ENCODE measurements around the gene NAA20. TPM values are rescaled to one million over a fixed set of nuclear protein-coding genes. Genes with fewer than 3 reads are reported as not detected.

Gene NAA20
- total RNA-seq, 1 donor from 2014 or later = 53.6 TPM

- no peak overlapping the region for H3K4me3 ChIP-seq (ENCODE audit: low read depth, low read length)
- no peaks in the 10 kb centered on the region for H3K27me3 ChIP-seq (ENCODE audit: control insufficient read depth, insufficient read depth, low read length)
- TF ChIP-seq CTCF (IDR thresholded peaks at IDR 0.05; ENCODE audit: insufficient read depth, low read length, poor library complexity, severe bottlenecking) = no peak
- H3K36me3 ChIP-seq (ENCODE audit: control insufficient read depth, insufficient read depth, low read length) = peaks cover 1% of the 10 kb centered on the region
- no peak for DNase-seq (ENCODE audit: low read depth)
Measured at GRCh38 chr20:20038586-20038985, 21.4 kb downstream of the NAA20 start.

GRCh38 chr20:20039752-20040387 is 22.7 kb downstream of the NAA20 start:
- no peak for TF ChIP-seq CTCF (IDR thresholded peaks at IDR 0.05; ENCODE audit: insufficient read depth, low read length, poor library complexity, severe bottlenecking)
- Histone ChIP-seq H3K27me3 (ENCODE audit: control insufficient read depth, insufficient read depth, low read length) (no peaks in the 10 kb centered on the region), H3K36me3 (ENCODE audit: control insufficient read depth, insufficient read depth, low read length) (peaks cover 2% of the 10 kb centered on the region), H3K4me3 (ENCODE audit: low read depth, low read length) (no peak overlapping the region)
- DNase-seq (ENCODE audit: low read depth) = no peak

- no peak for DNase-seq (ENCODE audit: low read depth)
- H3K36me3 ChIP-seq (ENCODE audit: control insufficient read depth, insufficient read depth, low read length) = peaks cover 1% of the 10 kb centered on the region
- H3K4me3 ChIP-seq (ENCODE audit: low read depth, low read length) = peak overlapping the region; percentile 81
- no peak for TF ChIP-seq CTCF (IDR thresholded peaks at IDR 0.05; ENCODE audit: insufficient read depth, low read length, poor library complexity, severe bottlenecking)
- H3K27me3 ChIP-seq (ENCODE audit: control insufficient read depth, insufficient read depth, low read length) = no peaks in the 10 kb centered on the region
Measured at GRCh38 chr20:20051767-20052073, 34.6 kb downstream of the NAA20 start.

- H3K4me3 ChIP-seq (ENCODE audit: low read depth, low read length) = peak within 1 kb of the TSS; percentile 81
- peaks cover 1% of the 10 kb centered on the region for H3K36me3 ChIP-seq (ENCODE audit: control insufficient read depth, insufficient read depth, low read length)
- no peaks in the 10 kb centered on the region for H3K27me3 ChIP-seq (ENCODE audit: control insufficient read depth, insufficient read depth, low read length)
- DNase-seq (ENCODE audit: low read depth) = peak; percentile 85
- no peak for TF ChIP-seq CTCF (IDR thresholded peaks at IDR 0.05; ENCODE audit: insufficient read depth, low read length, poor library complexity, severe bottlenecking)
Measured at GRCh38 chr20:20052074-20052970, 35.2 kb downstream of the NAA20 start, which contains the start of the genes CFAP61 and CRNKL1. Gene CFAP61, plus strand, starts transcription at chr20:20052532. Its CDS starts 4,122 bp downstream, at chr20:20056654. Gene CRNKL1, minus strand, starts transcription at chr20:20052466. Its CDS starts 124 bp downstream, at chr20:20052342.

- Histone ChIP-seq H3K4me3 (ENCODE audit: low read depth, low read length) (no peak overlapping the region), H3K27me3 (ENCODE audit: control insufficient read depth, insufficient read depth, low read length) (no peaks in the 10 kb centered on the region), H3K36me3 (ENCODE audit: control insufficient read depth, insufficient read depth, low read length) (no peaks in the 10 kb centered on the region)
- no peak for TF ChIP-seq CTCF (IDR thresholded peaks at IDR 0.05; ENCODE audit: insufficient read depth, low read length, poor library complexity, severe bottlenecking)
- no peak for DNase-seq (ENCODE audit: low read depth)
Measured at GRCh38 chr20:20060234-20060998, 43.3 kb downstream of the NAA20 start.
